Medulla oblongata (tissue), 1 donor: ENCODE data around the gene GPR61.

ENCODE experiments used
- DNase-seq: peaks from one replicate; pipeline ENCODE4 v3.0.0-alpha.2; 2015; ENCODE audit errors: extremely low spot score

GPR61 gene

DNA sequence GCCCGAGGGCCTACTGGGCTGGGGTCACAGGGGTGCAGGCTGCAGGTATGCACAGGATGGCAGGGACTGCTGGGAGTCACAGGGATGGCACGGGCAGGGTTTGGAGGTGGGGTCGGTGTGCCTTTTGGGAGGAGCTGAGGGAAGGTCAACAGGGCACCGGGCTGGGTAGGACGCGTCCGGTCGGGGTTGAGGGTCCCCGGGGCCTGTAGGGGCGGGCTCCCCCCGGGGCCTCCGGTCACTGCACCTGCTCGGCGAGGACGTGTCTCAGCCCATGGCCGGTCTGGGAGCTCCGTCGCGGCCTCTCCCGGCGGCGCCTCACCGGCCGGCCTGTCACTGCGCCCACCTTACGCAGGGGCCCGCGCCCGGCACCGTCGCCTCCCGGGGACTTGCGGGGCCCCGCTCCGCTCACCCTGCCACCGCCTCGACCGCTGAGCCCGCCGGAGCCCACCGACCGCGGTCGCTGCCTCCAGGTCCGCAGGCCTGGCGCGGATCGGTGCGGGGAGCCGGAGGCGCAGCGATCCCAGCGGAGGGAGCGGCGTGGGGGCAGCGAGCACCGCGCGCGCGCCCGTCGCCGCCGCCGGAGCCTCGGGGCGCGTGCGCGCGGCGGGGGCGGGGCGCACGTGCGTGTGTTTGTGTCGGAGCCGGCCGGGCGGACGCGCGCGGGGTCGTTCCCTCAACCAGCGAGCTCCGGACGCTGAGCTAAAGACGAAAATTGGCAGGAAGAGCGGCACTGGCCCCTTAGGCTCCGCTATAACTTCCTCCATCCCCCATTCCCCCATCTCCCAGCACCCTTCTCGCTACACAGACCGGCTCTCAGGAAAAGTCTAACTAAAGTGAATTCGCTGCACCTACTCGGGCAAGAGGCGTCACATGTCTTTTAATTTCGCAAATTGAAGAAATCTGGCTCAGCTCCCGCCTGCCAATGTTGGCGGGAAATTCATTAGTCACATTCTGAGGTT lies 30.2 kb upstream of the GPR61 start, which contains the start of gene AMIGO1:
AMIGO1 (minus strand) TSS at position 552 of the 959 bp plus-strand sequence. CDS start 815 bp downstream, outside the sequence.
- DNase-seq = no peak

- DNase-seq = no peak
Observed at GRCh38 chr1:109513110-109513710, 26.5 kb upstream of the GPR61 start.

DNA sequence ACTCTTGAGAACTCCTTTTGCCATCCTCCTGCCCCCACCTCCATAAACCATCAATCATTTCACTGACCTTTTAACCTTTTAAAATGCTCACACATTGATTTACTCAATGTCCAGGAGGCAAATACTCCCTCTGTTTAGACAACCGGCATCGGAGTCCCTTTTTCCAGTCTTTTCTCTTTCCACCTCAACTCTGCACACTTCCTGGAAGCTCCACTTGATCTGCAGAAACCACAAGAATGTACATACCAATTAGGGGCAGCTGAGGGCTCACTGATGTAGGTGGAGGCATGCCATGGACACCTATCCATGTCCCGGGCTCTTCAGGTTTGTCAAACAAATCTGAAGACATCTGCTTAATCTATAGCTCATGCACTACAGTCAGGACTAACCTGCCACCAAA lies 24.8 kb upstream of the GPR61 start:
- no peak for DNase-seq

DNA sequence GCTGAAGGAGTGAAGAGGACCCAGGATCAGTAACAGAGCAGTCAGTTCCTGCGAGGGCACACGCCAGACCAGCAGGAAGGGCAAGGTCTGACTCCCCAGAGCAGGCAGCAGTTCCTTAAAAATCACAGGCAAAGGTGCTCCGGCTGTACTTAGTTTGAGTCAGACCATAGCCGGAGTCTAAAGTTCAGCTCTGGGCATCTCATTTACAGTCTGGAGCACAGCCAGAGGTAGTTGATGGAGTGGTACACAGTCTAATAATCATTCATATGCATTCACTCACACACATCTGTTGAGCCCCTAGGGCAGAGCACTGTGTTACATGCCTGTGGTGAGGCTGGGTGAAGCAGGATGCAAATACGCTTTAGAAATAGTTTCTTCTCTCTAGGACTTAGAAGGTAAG lies 22.8 kb upstream of the GPR61 start:
- no peak for DNase-seq

DNA sequence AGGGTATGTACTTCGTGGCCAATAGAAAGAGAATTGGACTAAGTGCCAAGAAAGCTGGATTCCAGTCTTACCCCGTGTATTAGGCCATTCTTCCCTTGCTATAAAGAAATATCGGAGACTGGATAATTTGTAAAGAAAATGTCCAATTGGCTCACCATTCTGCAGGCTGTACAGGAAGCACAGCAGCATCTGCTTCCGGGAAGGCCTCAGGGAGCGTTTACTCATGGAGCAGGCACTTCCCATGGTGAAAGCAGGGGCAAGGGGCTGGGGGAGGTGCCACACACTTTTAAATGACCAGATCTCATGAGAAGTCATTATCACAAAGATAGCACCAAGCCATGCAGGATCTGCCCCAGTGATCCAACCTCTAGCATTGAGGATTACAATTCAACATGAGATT lies 22.3 kb upstream of the GPR61 start:
- no peak for DNase-seq

DNA sequence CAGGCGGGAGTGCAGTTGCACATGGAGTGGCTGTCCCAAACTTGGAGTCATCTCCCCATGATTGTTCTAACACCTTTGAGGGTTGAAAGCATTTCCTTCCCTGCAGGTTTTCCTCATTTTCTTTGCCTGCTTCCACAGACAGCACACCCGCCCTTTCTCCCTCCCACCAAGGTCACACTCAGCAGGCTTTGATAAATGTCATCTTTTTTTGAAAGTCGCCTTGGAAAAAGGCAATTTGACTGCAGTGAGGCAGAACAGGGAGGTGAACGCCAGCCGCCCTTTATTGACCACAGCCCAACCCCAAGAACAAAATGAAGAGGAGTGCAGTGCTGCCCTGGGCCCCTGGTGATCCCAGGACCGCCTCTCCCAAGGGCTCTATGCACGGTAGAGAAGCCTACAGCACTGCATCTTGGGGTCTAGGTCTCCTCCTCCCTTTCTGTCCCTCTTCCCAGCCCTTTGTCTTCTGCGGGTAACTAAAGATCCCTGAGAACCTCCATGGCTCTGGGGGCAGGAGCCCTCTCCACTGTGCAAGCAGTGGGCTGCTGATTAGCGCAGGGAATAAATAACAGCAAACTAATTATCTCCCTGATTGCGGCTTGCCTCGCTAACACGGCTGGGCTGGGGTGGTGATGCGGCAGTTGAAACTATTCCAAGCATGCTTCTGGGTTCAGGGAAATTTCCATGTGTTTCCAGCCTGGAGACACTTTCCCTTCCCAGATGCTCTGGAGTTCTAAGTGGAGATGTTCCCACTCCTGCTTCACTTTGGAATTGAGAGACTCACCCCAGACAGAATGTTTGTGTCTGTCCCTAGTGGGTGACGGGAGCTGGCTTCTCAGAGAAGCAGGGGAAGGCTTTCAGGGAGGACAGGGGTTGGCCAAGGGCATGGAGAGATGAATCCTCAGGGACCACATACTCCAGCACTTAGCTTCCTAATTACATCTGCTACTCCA lies 18.4 kb upstream of the GPR61 start:
- no peak for DNase-seq

- DNase-seq = no peak
Observed at GRCh38 chr1:109522026-109522425, 17.6 kb upstream of the GPR61 start.

GRCh38 chr1:109523706-109524105 lies 16.0 kb upstream of the GPR61 start:
- DNase-seq = no peak

DNA sequence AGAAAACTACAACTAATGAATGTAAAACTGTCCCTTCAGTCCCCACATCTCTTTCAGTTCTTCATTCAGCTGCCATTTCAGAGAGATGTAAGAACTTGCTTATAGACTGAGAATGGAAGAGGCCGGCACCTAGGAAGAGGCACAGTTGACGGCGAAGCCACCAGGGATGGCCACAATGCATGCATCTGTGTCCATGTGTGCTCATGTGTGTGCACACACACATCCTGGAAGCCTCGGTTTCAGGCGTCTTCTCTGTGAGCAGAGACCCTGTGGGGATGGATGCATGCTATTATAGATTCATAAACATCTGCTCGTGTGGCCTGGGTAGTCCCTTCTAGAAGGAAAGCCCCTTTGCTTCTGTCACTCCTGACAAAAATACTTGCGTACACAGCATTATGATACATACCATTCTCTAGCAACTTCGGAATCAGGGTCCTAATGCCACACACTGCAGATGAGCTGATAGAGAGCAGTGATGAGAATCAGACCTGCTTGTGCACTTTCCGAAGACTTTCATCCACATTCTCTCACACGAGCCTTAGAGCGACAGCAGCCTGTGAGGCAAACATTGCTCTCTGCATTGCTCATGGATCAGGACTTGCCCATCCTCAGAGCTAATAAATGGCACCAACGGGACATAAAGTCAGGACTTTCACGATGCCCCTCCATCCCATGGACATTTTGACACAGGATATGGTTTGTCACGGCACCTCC lies 12.4 kb upstream of the GPR61 start:
- no peak for DNase-seq

DNA sequence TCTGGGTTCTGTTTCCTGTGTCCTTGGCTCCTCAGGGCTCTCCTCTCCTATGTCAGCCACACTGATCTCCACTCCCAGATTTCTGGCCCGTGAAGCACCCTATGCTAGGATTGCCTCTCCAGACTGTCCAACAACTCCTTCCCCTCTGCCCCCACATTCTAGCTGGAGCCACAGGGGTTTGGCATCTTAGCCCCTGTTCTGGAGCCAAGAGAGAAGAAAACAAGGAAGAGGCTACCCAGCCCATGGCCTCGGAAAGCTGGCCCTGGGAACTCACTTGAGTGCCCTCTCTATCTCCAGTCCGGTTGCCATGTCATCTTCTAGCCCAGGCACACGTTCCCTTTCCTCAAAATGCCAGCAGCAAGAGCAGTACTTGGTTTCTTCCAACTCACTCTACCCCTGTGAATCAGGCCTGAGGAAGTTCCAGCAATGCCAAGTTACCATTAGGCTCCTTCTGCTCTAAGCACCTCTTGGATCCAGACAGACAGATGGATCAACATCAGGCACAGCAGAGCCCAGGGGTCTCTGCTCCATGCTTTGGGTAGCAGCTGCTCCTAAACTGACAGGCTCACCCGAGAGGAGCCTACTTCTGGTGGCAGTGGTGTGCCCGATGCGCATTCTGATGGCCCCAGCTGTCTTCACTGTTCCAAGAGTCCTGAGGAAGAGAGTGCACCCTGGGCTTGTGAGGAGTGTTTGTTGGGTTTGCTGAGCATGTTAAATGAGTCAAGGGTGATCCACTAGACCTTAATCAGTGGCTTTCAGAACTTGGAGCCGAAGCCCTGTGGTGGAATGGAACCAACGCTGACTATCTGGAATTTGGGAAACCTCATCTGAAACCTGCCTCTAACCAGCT lies 11.6 kb upstream of the GPR61 start:
- DNase-seq = no peak

GRCh38 chr1:109528712-109529111 lies 11.0 kb upstream of the GPR61 start:
- DNase-seq = no peak

DNA sequence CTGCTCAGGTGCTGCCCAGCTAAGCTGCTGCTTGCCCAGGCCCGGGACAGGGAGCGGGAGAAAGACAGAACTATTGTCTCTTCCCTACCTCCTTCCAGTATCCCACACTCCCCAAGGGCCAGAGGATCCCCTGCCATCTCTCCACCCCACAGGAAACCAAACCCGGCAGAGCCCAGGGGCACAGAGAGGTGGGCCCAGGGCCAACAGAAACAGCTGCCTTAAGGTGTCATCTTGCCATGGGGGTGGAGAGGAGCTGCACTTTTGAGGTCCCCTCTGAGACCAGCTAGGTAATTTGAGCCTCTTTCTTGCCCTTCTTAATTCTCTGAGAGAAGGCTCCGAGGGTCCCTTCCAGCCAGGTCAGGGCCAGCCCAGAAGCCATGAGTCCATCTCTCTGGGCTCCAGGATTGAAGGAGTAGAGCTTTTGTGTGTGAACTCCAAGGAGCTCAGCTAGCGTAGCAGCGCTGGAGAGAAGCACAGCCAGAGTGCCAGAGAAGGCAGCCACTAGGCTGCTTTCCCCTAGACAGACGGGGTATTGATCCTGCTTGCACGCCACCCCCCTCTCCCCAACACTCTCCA lies 9.7 kb upstream of the GPR61 start:
- DNase-seq = no peak

DNA sequence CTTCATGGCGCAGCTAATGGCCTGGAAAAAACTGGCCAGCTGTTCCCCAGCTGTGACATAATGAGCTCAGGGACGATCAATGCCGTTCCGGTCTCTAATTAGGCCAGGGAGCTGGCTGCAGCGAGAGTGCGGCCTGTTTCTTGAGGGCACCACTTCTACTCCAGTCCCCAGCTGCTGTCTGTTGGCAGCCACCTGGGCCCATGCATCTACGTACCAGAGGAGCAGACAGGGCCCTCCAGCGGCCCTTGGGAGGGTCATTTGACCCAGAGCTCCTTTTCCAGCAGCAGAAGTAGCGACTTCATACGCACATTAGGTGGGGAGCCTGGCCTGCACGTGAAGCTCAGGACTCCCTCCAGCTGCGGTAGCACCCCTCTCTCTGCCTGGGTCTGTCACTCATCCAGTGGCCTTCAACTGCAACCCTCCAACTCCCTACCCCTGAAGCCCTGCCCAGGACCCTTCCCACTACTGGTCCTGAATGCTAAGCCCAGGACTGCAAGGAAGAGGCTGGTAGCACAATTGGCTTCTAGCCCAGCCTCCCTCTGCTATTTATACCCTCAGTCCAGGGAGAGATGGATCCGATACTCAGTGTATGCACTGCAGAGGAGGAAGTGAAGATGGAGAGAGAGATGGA lies 9.1 kb upstream of the GPR61 start:
- DNase-seq = peak; percentile 54

DNA sequence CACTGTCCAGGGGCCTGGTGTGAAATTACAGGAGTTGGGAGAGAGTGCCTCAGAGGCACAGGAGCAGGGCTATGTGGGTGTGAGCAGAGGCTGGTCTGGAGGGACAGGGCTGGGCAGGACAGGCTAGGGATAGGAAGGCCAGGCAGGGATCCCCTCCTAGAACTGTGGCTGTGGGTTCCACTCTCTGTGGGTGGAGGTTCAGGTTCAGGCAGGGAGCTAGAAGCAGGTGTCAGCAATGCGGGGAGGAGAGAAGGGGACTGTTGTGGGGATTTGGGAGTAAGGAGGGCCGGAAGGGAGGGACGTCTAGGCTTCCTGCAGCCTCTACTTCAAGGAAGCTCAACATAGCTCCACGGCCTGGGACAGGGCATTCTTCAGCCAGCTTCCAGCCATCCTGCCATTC lies 8.3 kb upstream of the GPR61 start:
- DNase-seq = no peak

DNA sequence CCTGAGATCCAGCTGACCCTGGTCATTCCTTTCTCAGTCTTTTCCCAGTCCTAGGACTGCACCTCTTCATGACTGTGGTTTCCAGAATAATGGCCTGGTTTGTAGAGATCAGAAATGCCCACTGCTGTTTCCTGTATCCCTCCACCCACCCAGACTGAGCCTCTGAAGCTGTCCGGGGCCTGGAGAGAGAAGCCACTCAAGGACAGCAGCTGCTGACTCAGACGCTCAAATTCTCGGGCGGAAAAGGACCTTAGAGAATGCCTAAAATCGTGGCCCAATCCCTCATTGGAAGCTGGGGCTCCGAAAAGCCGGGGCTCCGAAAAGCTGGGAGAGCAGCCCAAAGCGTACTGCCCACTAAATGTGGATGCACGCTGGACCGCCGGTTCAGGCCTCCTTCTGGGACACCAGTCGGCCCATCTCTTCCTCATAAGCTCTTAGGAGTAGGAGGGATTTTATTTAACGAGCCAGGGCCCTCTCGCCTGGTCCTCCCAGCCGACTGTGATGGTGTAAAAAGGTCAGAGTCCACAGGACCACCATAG lies 7.8 kb upstream of the GPR61 start:
- DNase-seq = no peak

GRCh38 chr1:109532365-109533136 lies 7.1 kb upstream of the GPR61 start:
- peak; percentile 90 for DNase-seq

DNA sequence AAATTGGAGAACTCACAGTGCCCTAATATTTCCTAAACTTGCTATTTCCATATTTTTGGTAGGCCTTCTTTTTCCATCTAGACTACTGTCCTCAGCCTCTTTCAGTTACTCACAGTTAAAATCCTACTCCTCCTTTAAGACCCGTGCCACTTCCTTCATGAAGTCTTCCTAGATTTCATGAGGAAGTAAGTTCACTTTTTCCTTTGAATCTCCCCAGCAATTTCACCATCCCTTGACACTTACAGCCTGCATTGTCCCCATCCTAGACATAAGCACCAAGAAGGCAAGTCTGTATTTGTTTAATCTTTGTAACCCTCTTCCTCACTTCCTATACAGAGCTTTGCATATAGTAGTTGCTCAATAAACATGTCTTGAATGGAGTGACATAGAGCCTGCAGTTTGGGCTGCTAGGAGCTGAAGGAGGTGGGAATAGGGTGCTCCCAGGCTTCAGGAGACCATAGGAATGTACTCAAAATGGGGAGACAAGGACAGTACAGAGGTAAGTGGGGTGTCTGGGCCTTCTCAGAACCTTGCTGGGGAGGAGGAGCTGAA lies 5.3 kb upstream of the GPR61 start:
- DNase-seq = no peak

DNA sequence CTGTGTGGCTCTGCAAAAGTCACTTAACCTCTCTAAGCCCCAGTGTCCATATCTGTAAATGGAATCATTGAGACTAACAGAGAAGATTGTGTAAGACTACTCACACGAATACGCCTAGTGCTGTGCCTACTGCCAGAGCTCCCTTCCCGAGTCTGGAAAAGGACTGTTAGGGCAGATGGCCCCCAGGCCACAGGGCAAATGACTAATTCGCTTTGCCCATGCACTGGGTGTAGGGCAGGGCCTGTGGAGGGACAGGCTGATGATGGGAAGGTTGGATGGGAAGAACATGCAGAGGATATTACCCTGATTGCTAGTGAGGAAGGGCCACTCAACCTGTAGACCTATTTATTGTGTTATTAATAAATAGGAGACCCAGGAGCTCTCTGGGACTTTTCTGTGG lies 4.2 kb upstream of the GPR61 start:
- DNase-seq = no peak
